Naive thymus-derived CD4-positive, alpha-beta T cell (primary cell): ENCODE results near the gene IL10RB. TPM values are rescaled to one million over a fixed set of nuclear protein-coding genes. Genes with fewer than 3 reads are reported as not detected.
A peak's percentile ranks its signal among the peaks of the same experiment; 100 is the strongest.
"Not testable (repeated sequence)": the region's sequence is repeated elsewhere in the genome, so short reads cannot be mapped to it uniquely, and the experiment has no call there.

Experiments used
- ATAC-seq: fragments of 150-1000 bp; cut with Tn5 transposase; 2 replicates; pipeline ENCODE4 v1.10.0; 2021; ENCODE audit warnings: mild to moderate bottlenecking, moderate library complexity
- CTCF ChIA-PET: fragments of 350-600 bp; sonication (Branson Sonifier 250); formaldehyde crosslinking; loops from one replicate; lab custom pipeline; 2021; ENCODE audit warnings: antibody characterized with exemption; lab: Charles Lee
- POLR2A ChIA-PET: fragments of 350-600 bp; sonication (Branson Sonifier 250); formaldehyde crosslinking; loops from one replicate; lab custom pipeline; 2021; ENCODE audit warnings: antibody characterized with exemption, inconsistent platforms; lab: Charles Lee
- DNase-seq, 9 donors: peaks; one replicate each; pipeline versions ENCODE4 v3.0.0 to v3.0.0-alpha.2; 2020 to 2022; ENCODE audit warnings: mixed read lengths in 1 of 9
- H3K27ac ChIP-seq: one replicate; pipeline ENCODE4 v1.7.0; 2013; ENCODE audit warnings: mild to moderate bottlenecking, low read depth, low read length, moderate library complexity
- H3K27me3 ChIP-seq, 2 donors: one replicate each; pipeline ENCODE4 v1.7.0; 2013; ENCODE audit warnings: low read length in 2 of 2, mild to moderate bottlenecking in 2 of 2, moderate library complexity in 2 of 2; ENCODE audit not compliant: control insufficient read depth in 2 of 2, insufficient read depth in 2 of 2
- H3K36me3 ChIP-seq, 3 experiments: 1 replicate in 2 of 3; 2 replicates in 1 of 3; pipeline ENCODE4 v1.7.0; 2013; ENCODE audit warnings: low read length in 3 of 3, mild to moderate bottlenecking in 3 of 3, moderate library complexity in 1 of 3; ENCODE audit not compliant: insufficient read depth in 3 of 3, control insufficient read depth in 2 of 3
- H3K4me1 ChIP-seq, 2 donors: one replicate each; pipeline ENCODE4 v1.7.0; 2013; ENCODE audit warnings: low read length in 2 of 2, mild to moderate bottlenecking in 2 of 2, moderate library complexity in 1 of 2; ENCODE audit not compliant: control insufficient read depth in 2 of 2, insufficient read depth in 2 of 2
- H3K4me3 ChIP-seq: 2 replicates; pipeline ENCODE4 v1.7.0; 2013; ENCODE audit warnings: mild to moderate bottlenecking, low read length
- H3K9me3 ChIP-seq, 3 experiments: 1 replicate in 2 of 3; 2 replicates in 1 of 3; pipeline ENCODE4 v1.7.0; 2013; ENCODE audit warnings: low read length in 3 of 3; ENCODE audit not compliant: control insufficient read depth in 2 of 3
- H3K27ac Mint-ChIP-seq, 9 donors: one replicate each; pipeline ENCODE4 v1.8.0; 2020 to 2022; ENCODE audit warnings: mixed read lengths in 9 of 9, mild to moderate bottlenecking in 8 of 9, moderate library complexity in 5 of 9, inconsistent platforms in 2 of 9
- H3K27me3 Mint-ChIP-seq, 5 donors: one replicate each; pipeline ENCODE4 v1.8.0; 2021 to 2022; ENCODE audit warnings: mixed read lengths in 5 of 5, mild to moderate bottlenecking in 1 of 5
- H3K36me3 Mint-ChIP-seq, 5 donors: one replicate each; pipeline ENCODE4 v1.8.0; 2020 to 2022; ENCODE audit warnings: mixed read lengths in 5 of 5, mild to moderate bottlenecking in 3 of 5, inconsistent platforms in 1 of 5
- H3K4me1 Mint-ChIP-seq, 7 donors: one replicate each; pipeline ENCODE4 v1.8.0; 2020 to 2022; ENCODE audit warnings: mixed read lengths in 7 of 7, mild to moderate bottlenecking in 3 of 7, inconsistent platforms in 1 of 7
- H3K4me3 Mint-ChIP-seq, 10 donors: one replicate each; pipeline ENCODE4 v1.8.0; 2020 to 2022; ENCODE audit warnings: mild to moderate bottlenecking in 10 of 10, mixed read lengths in 10 of 10, moderate library complexity in 6 of 10, inconsistent platforms in 2 of 10
- H3K9me3 Mint-ChIP-seq, 11 donors: one replicate each; pipeline ENCODE4 v1.8.0; 2020 to 2022; ENCODE audit warnings: mixed read lengths in 11 of 11, mild to moderate bottlenecking in 4 of 11, inconsistent platforms in 1 of 11, moderate library complexity in 1 of 11
- intact Hi-C, 2 donors: fragments of 100-400 bp; cut with micrococcal nuclease; formaldehyde crosslinking; loops; one replicate each; pipeline ENCODE4 v1.15.1; 2023
- polyA plus RNA-seq, 2 donors: library from polyadenylated mRNA; unstranded; fragments of 300-500 nt; fragmentation: Illumina TruSeq; gene quantifications; one replicate each; pipeline ENCODE4 v1.2.3, GENCODE V29; 2021
- total RNA-seq, 6 experiments: library from RNA in 5 of 6; stranded (reverse) in 5 of 6; gene quantifications; 1 replicate in 5 of 6; 2 replicates in 1 of 6; pipeline ENCODE4 v1.2.3 and lab custom pipeline; 2021 to 2026

Gene IL10RB
- total and polyA plus RNA-seq, 7 experiments from 2014 or later, result 17.6 to 51.4 (median 33.3) TPM

- CTCF ChIA-PET, result interaction anchor here (0.8 kb wide), 1 partner anchor 48 kb away, joined by 3 read pairs; no protein-coding TSS in a partner anchor
- Histone ChIP-seq H3K36me3 (peaks cover 38 to 71% (median 41%) of the 10 kb centered on the region in 3 experiments), H3K9me3 (no peaks in the 10 kb centered on the region), H3K27ac (peak overlapping the region; percentile 52), H3K4me3 (no peak overlapping the region), H3K27me3 (no peaks in the 10 kb centered on the region), H3K4me1 (peaks cover 17 to 60% of the 10 kb centered on the region in 2 donors)
- ATAC-seq (no peak), DNase-seq (no peak)
- H3K4me1 Mint-ChIP-seq, result peaks cover 47 to 82% (median 77%) of the 10 kb centered on the region in 7 donors
- POLR2A ChIA-PET, result interaction anchor here (0.8 to 1.9 kb wide), 5 partner anchors 16 to 77 kb away, joined by 3 to 6 read pairs (median 3); partner anchors contain the start of genes IFNAR1 and IFNAR2
- intact Hi-C loops, result loop anchor here in 1 of 2 donors (1.0 kb wide), 1 partner anchor 16 kb away; no protein-coding TSS in a partner anchor
- H3K9me3 Mint-ChIP-seq, result no peaks in the 10 kb centered on the region
- H3K4me3 Mint-ChIP-seq, result peak overlapping the region in 8 of 10 donors; percentile 12 to 65 (median 48)
- H3K27me3 Mint-ChIP-seq, result no peaks in the 10 kb centered on the region
- peaks cover 26 to 87% (median 69%) of the 10 kb centered on the region in 5 donors for H3K36me3 Mint-ChIP-seq
- peak overlapping the region; percentile 47 to 94 (median 89) for H3K27ac Mint-ChIP-seq
These were observed 18.6 kb upstream of the IL10RB start for GRCh38 chr21:33247599-33247998.

DNA sequence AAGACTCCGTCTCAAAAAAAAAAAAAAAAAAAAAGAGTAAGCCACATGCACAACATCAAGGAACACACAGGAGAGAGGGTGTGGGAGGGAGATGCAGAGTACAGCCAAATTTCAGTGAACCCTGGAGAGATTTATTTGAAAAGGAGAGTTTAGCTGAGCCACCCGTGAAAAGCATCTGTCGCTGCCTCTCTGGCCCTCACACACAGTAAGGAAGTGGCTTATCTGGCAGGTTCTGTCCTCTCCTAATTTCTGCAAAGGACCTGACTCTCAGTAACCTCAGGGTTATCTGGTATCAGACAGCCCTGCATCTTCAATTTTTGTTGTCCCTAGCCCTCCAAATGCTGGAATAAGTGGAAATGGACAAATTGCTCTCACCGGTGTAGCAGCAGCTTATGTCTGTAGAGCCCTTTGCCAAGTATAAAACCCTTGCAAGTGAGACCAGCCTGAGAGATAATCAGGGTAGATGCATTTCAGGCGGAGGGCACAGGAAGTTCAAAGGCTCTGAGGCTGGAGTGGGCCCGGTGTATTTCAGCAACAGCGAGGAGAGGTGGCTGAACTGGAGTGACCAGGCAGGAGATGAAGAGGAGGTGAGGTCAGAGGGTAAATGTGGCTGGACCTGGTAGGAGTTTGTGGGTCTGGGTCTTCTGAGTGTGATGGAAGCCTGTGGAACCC is 16.7 kb upstream of the IL10RB start:
- Histone ChIP-seq H3K9me3 (no peaks in the 10 kb centered on the region), H3K4me3 (no peak overlapping the region), H3K36me3 (peaks cover 46 to 90% (median 57%) of the 10 kb centered on the region in 3 experiments), H3K4me1 (peaks cover 5 to 42% of the 10 kb centered on the region in 2 donors), H3K27ac (peak overlapping the region; percentile 54), H3K27me3 (no peaks in the 10 kb centered on the region)
- intact Hi-C loops, result loop anchor here in 1 of 2 donors (1.0 kb wide), 1 partner anchor 10 kb away; no protein-coding TSS in a partner anchor
- H3K36me3 Mint-ChIP-seq, result peaks cover 33 to 89% (median 69%) of the 10 kb centered on the region in 5 donors
- peaks cover 42 to 74% (median 64%) of the 10 kb centered on the region in 7 donors for H3K4me1 Mint-ChIP-seq
- ATAC-seq (peak; percentile 53), DNase-seq (no peak)
- peak overlapping the region in 6 of 10 donors; percentile 9 to 51 (median 36) for H3K4me3 Mint-ChIP-seq
- CTCF ChIA-PET, result interaction anchor here (1.0 kb wide), 1 partner anchor 50 kb away, joined by 3 read pairs; no protein-coding TSS in a partner anchor
- peak overlapping the region in 8 of 9 donors; percentile 51 to 95 (median 90) for H3K27ac Mint-ChIP-seq
- POLR2A ChIA-PET, result interaction anchor here (0.8 to 2.6 kb wide), 2 partner anchors 20 to 76 kb away, joined by 3 to 9 read pairs; partner anchors contain the start of genes IFNAR1 and IFNAR2
- no peaks in the 10 kb centered on the region for H3K9me3 Mint-ChIP-seq
- H3K27me3 Mint-ChIP-seq, result no peaks in the 10 kb centered on the region

GRCh38 chr21:33251119-33251518 is 15.0 kb upstream of the IL10RB start:
- H3K36me3 Mint-ChIP-seq, result peaks cover 30 to 91% (median 69%) of the 10 kb centered on the region in 5 donors
- intact Hi-C loops, result no loop called here

DNA sequence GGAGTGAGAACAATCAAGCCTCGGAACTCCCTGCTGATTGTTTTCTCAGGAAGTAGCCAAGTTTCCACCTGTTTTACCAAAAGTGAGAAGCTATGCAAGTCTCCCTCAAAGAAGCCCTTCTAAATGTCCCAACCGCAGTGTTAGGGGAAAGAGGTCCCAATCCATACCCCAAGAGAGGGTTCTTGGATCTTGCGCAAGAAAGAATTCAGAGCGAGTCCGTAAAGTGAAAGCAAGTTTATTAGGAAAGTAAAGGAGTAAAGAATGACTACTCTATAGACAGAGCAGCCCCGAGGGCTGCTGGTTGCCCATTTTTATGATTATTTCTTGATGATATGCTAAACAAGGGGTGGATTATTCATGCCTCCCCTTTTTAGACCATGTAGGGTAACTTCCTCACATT is 12.8 kb upstream of the IL10RB start:
- intact Hi-C loops, ATAC-seq, CTCF ChIA-PET, H3K27ac ChIP-seq, H3K4me3 ChIP-seq, H3K4me3 Mint-ChIP-seq, H3K27me3 Mint-ChIP-seq, POLR2A ChIA-PET, DNase-seq, H3K9me3 ChIP-seq, H3K27me3 ChIP-seq: not testable (repeated sequence)
- peaks cover 40 to 97% (median 44%) of the 10 kb centered on the region in 3 experiments for H3K36me3 ChIP-seq
- H3K9me3 Mint-ChIP-seq, result peaks cover 0 to 17% (median 4%) of the 10 kb centered on the region in 11 donors
- H3K27ac Mint-ChIP-seq, result peak overlapping the region in 8 of 9 donors; percentile 37 to 87 (median 74)
- peaks cover 0 to 14% of the 10 kb centered on the region in 2 donors for H3K4me1 ChIP-seq
- peaks cover 38 to 94% (median 71%) of the 10 kb centered on the region in 5 donors for H3K36me3 Mint-ChIP-seq
- peaks cover 22 to 67% (median 35%) of the 10 kb centered on the region in 7 donors for H3K4me1 Mint-ChIP-seq

More at GRCh38 chr21:33251119-33251518, 15.0 kb upstream of the IL10RB start:
- H3K27ac ChIP-seq, result no peak overlapping the region
- H3K9me3 ChIP-seq, result no peaks in the 10 kb centered on the region
- H3K4me3 ChIP-seq, result no peak overlapping the region
- CTCF ChIA-PET, result interaction anchor here (1.1 to 2.0 kb wide), 3 partner anchors 11 to 194 kb away, joined by 3 to 5 read pairs (median 3); no protein-coding TSS in a partner anchor
- H3K36me3 ChIP-seq, result peaks cover 39 to 93% (median 49%) of the 10 kb centered on the region in 3 experiments
- H3K4me1 Mint-ChIP-seq, result peaks cover 35 to 75% (median 55%) of the 10 kb centered on the region in 7 donors
- no peaks in the 10 kb centered on the region for H3K9me3 Mint-ChIP-seq
- no peak overlapping the region for H3K4me3 Mint-ChIP-seq
- no peaks in the 10 kb centered on the region for H3K27me3 ChIP-seq
- H3K27ac Mint-ChIP-seq, result peak overlapping the region in 8 of 9 donors; percentile 31 to 91 (median 72)
- no peaks in the 10 kb centered on the region for H3K27me3 Mint-ChIP-seq
- peaks cover 0 to 32% of the 10 kb centered on the region in 2 donors for H3K4me1 ChIP-seq
- ATAC-seq (no peak), DNase-seq (no peak)
- POLR2A ChIA-PET, result interaction anchor here (0.6 to 2.6 kb wide), 4 partner anchors 20 to 315 kb away, joined by 3 to 9 read pairs (median 4); partner anchors contain the start of gene IFNAR1

- Histone ChIP-seq H3K27ac (no peak overlapping the region), H3K9me3 (no peaks in the 10 kb centered on the region), H3K27me3 (no peaks in the 10 kb centered on the region), H3K36me3 (peaks cover 30 to 89% (median 44%) of the 10 kb centered on the region in 3 experiments), H3K4me3 (no peak overlapping the region), H3K4me1 (peaks cover 0 to 6% of the 10 kb centered on the region in 2 donors)
- peak overlapping the region in 6 of 9 donors; percentile 28 to 84 (median 54) for H3K27ac Mint-ChIP-seq
- H3K27me3 Mint-ChIP-seq, result no peaks in the 10 kb centered on the region
- POLR2A ChIA-PET, result interaction anchor here (1.1 kb wide), 1 partner anchor 50 kb away, joined by 3 read pairs; no protein-coding TSS in a partner anchor
- peaks cover 24 to 67% (median 33%) of the 10 kb centered on the region in 7 donors for H3K4me1 Mint-ChIP-seq
- H3K9me3 Mint-ChIP-seq, result peaks cover 0 to 17% (median 4%) of the 10 kb centered on the region in 11 donors
- H3K4me3 Mint-ChIP-seq, result no peak overlapping the region
- ATAC-seq (no peak), DNase-seq (no peak)
- CTCF ChIA-PET, result no interaction called here
- intact Hi-C loops, result no loop called here
- peaks cover 38 to 88% (median 63%) of the 10 kb centered on the region in 5 donors for H3K36me3 Mint-ChIP-seq
These were observed 11.4 kb upstream of the IL10RB start for GRCh38 chr21:33254766-33255165.

DNA sequence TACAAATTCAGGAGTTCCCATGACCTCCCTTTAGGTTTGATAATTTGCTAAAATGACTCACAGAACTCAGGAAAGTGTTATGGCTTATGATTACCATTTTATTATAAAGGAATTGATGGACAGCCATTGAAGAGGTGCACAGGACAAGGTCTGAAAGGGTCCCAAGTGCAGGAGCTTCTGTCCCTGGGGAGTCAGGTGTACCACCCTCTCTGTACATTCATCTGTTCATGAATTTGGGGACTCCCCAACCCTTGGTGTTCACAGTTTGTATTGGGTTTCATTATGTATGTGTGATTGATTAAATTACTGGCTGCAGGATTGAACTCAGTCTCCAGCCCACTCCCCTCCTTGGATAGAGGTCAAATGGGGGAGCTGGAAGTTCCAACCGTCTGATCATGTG is 10.8 kb upstream of the IL10RB start:
- ATAC-seq, result no peak
- H3K27me3 ChIP-seq, result no peaks in the 10 kb centered on the region
- Mint-ChIP-seq H3K36me3 (peaks cover 38 to 82% (median 61%) of the 10 kb centered on the region in 5 donors), H3K4me3 (no peak overlapping the region), H3K27me3 (no peaks in the 10 kb centered on the region), H3K27ac (peak overlapping the region in 7 of 9 donors; percentile 10 to 84 (median 49)), H3K4me1 (peaks cover 25 to 67% (median 35%) of the 10 kb centered on the region in 7 donors), H3K9me3 (peaks cover 0 to 17% (median 4%) of the 10 kb centered on the region in 11 donors)
- H3K4me1 ChIP-seq, result peaks cover 0 to 12% of the 10 kb centered on the region in 2 donors
- H3K27ac ChIP-seq, result no peak overlapping the region
- no peak for DNase-seq
- peaks cover 25 to 83% (median 40%) of the 10 kb centered on the region in 3 experiments for H3K36me3 ChIP-seq
- intact Hi-C loops, result no loop called here
- H3K9me3 ChIP-seq, result no peaks in the 10 kb centered on the region
- CTCF ChIA-PET, result no interaction called here
- POLR2A ChIA-PET, result interaction anchor here (1.2 kb wide), 2 partner anchors 10 to 74 kb away, joined by 4 read pairs; no protein-coding TSS in a partner anchor
- no peak overlapping the region for H3K4me3 ChIP-seq
